Liver (tissue), 9 donors: Measurements from ENCODE around the gene PARD6G. TPM values are rescaled to one million over a fixed set of nuclear protein-coding genes. Genes with fewer than 3 reads are reported as not detected.

ENCODE experiments used
- DNase-seq: peaks from one replicate; pipeline ENCODE4 v3.0.0-alpha.2; 2017; ENCODE audit warnings: low spot score
- H3K27ac ChIP-seq, 2 donors: one replicate each; pipeline ENCODE4 v1.7.0; 2013; ENCODE audit warnings: inconsistent platforms in 2 of 2, low read length in 2 of 2, control low read depth in 1 of 2, low read depth in 1 of 2, mild to moderate bottlenecking in 1 of 2
- H3K27me3 ChIP-seq, 4 donors: one replicate each; pipeline versions ENCODE4 v1.6.1 to v1.7.0; 2013; ENCODE audit warnings: low read length in 3 of 4, inconsistent platforms in 1 of 4, mild to moderate bottlenecking in 1 of 4, moderate library complexity in 1 of 4; ENCODE audit not compliant: control insufficient read depth in 4 of 4, insufficient read depth in 4 of 4
- H3K36me3 ChIP-seq, 4 donors: one replicate each; pipeline versions ENCODE4 v1.6.1 to v1.7.0; 2013; ENCODE audit warnings: low read length in 3 of 4, mild to moderate bottlenecking in 3 of 4, low read depth in 1 of 4, moderate library complexity in 1 of 4; ENCODE audit not compliant: control insufficient read depth in 4 of 4, insufficient read depth in 3 of 4
- H3K4me1 ChIP-seq, 4 donors: one replicate each; pipeline versions ENCODE4 v1.6.1 to v1.7.0; 2013; ENCODE audit warnings: low read length in 3 of 4, mild to moderate bottlenecking in 3 of 4, moderate library complexity in 1 of 4; ENCODE audit not compliant: control insufficient read depth in 4 of 4, insufficient read depth in 4 of 4
- H3K4me3 ChIP-seq, 3 donors: one replicate each; pipeline versions ENCODE4 v1.6.1 to v1.7.0; 2013; ENCODE audit warnings: low read length in 3 of 3, control low read depth in 1 of 3, low read depth in 1 of 3, mild to moderate bottlenecking in 1 of 3
- H3K9ac ChIP-seq, 2 donors: one replicate each; pipeline ENCODE4 v1.7.0; 2013; ENCODE audit warnings: low read length in 2 of 2, mild to moderate bottlenecking in 2 of 2, moderate library complexity in 2 of 2, control low read depth in 1 of 2, low read depth in 1 of 2
- H3K9me3 ChIP-seq, 4 donors: one replicate each; pipeline versions ENCODE4 v1.6.1 to v1.7.0; 2013; ENCODE audit warnings: low read length in 3 of 4; ENCODE audit not compliant: control insufficient read depth in 4 of 4
- FOXA1 ChIP-seq: IDR thresholded peaks from 2 replicates; pipeline ENCODE4 v1.6.1; 2016; ENCODE audit warnings: antibody characterized with exemption
- FOXA2 ChIP-seq: IDR thresholded peaks from 2 replicates; pipeline ENCODE4 v1.6.1; 2016; ENCODE audit warnings: antibody characterized with exemption
- GABPA ChIP-seq, 2 donors: IDR thresholded peaks in 1 of 2; conservative IDR thresholded peaks in 1 of 2; 2 replicates each; pipeline ENCODE4 v1.6.1; 2016; ENCODE audit warnings: antibody characterized with exemption in 2 of 2, mild to moderate bottlenecking in 1 of 2, moderate library complexity in 1 of 2
- HNF4A ChIP-seq, 2 donors: conservative IDR thresholded peaks; 2 replicates each; pipeline ENCODE4 v1.6.1; 2016; ENCODE audit warnings: antibody characterized with exemption in 2 of 2, mild to moderate bottlenecking in 2 of 2
- HNF4G ChIP-seq: IDR thresholded peaks from 2 replicates; pipeline ENCODE4 v1.6.1; 2016; ENCODE audit warnings: antibody characterized with exemption
- RAD21 ChIP-seq, 2 donors: IDR thresholded peaks; 2 replicates each; pipeline ENCODE4 v1.6.1; 2016; ENCODE audit warnings: antibody characterized with exemption in 2 of 2, mild to moderate bottlenecking in 2 of 2
- RXRA ChIP-seq, 2 donors: IDR thresholded peaks; 2 replicates each; pipeline ENCODE4 v1.6.1; 2017 to 2018; ENCODE audit warnings: antibody characterized with exemption in 2 of 2, mild to moderate bottlenecking in 1 of 2
- SP1 ChIP-seq: IDR thresholded peaks from 2 replicates; pipeline ENCODE4 v1.6.1; 2018; ENCODE audit warnings: antibody characterized with exemption, mild to moderate bottlenecking
- TAF1 ChIP-seq: conservative IDR thresholded peaks from 2 replicates; pipeline ENCODE4 v1.6.1; 2016; ENCODE audit warnings: antibody characterized with exemption, mild to moderate bottlenecking
- YY1 ChIP-seq: IDR thresholded peaks from 2 replicates; pipeline ENCODE4 v1.6.1; 2016; ENCODE audit warnings: antibody characterized with exemption, mild to moderate bottlenecking
- WGBS: extraction: QIAGEN DNeasy Blood & Tissue Kit; methylation state at CpG from one replicate; pipeline ENCODE4 v1.1.7; 2013; 5-methylcytosine and 5-hydroxymethylcytosine counted together
- polyA plus RNA-seq, 2 donors: library from polyadenylated mRNA; stranded (reverse) in 1 of 2; unstranded in 1 of 2; fragments of 200-250 nt in 1 of 2; fragments of >200 nt in 1 of 2; fragmentation: Nextera tagmentation in 1 of 2; extraction: Ambion mirVana in 1 of 2; gene quantifications; one replicate each; pipeline versions ENCODE4 v1.2.1 to v1.2.3, GENCODE V29; 2013 to 2015
- total RNA-seq, 2 donors: library from RNA; depleted of rRNA; stranded (reverse); fragments of >200 nt; gene quantifications; one replicate each; pipeline ENCODE4 v1.2.3, GENCODE V29; 2014
- TF ChIP-seq, protein P1 (sequence below): IDR thresholded peaks from 2 replicates; pipeline ENCODE4 v1.6.1; 2016; ENCODE audit warnings: antibody characterized with exemption
- TF ChIP-seq, protein P2 (sequence below): IDR thresholded peaks from 2 replicates; pipeline ENCODE4 v1.6.1; 2016; ENCODE audit warnings: antibody characterized with exemption, mild to moderate bottlenecking
- TF ChIP-seq, protein P3 (sequence below): fragments of 150-350 bp; IDR thresholded peaks from 2 replicates; pipeline ENCODE4 v1.5.1; 2017; ENCODE audit warnings: improper control_type of control experiment, low read depth, low read length; ENCODE audit not compliant: missing input control
- TF ChIP-seq, protein P4 (sequence below): IDR thresholded peaks from 2 replicates; pipeline ENCODE4 v1.6.1; 2016; ENCODE audit warnings: antibody characterized with exemption
- TF ChIP-seq, protein P5 (sequence below): IDR thresholded peaks from 2 replicates; pipeline ENCODE4 v1.6.1; 2016; ENCODE audit warnings: antibody characterized with exemption
- donor health status: healthy.
- donor health status: healthy.
- donor health status: healthy.
- donor health status: healthy.
- donor health status: healthy.

PARD6G gene
- total and polyA plus RNA-seq, 4 donors: 0.96 to 2.4 (median 1.8) TPM

DNA sequence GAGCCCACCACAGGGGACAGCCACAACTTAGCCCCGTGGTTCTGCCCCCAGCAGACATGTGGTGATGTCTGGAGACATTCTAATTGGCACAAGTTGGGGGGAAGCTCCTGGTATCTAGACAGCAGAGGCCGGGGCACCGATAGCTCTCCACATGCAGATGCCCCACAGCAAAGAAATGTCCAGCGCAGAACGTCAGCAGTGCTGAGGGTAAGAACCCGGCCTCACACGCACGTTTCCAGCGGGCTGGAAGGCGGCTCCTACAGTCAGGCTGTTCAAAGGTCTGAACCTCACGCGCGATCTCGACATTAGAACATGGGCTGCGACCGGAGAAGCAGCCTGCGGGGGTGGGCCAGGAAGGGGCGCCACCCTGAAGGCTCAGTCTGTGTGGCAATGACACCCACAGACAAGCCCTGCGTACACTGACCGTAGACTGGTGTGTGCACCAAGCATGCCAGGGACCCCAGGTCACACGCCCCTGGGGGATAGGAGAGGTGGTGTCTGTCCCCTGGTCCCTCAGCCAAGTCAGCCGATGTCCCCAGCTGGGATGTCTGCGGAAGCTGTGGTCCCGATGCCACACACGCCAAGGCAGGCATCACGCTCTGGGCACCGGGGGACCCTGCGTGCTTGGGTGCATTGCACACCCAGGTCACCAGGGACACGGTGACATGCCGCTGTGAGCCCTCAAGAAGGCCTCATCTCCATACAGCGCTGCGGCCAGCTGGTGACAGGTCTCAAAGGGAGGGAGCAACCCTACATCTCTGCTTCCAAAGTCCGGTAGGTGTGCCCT, 66.3 kb downstream of the PARD6G start:
- DNase-seq: no peak
- Histone ChIP-seq H3K9ac (no peak overlapping the region), H3K36me3 (no peaks in the 10 kb centered on the region), H3K9me3 (no peaks in the 10 kb centered on the region), H3K4me1 (peaks cover 0 to 4% (median 0%) of the 10 kb centered on the region in 4 donors), H3K27me3 (no peaks in the 10 kb centered on the region), H3K27ac (no peak overlapping the region), H3K4me3 (no peak overlapping the region)
- TF ChIP-seq, protein P1, sequence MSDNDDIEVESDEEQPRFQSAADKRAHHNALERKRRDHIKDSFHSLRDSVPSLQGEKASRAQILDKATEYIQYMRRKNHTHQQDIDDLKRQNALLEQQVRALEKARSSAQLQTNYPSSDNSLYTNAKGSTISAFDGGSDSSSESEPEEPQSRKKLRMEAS: no peak
- TF ChIP-seq RXRA (IDR thresholded peaks at IDR 0.05) (no peak), TAF1 (no peak), GABPA (IDR thresholded peaks at IDR 0.05 in 1 of 2, conservative IDR thresholded peaks at IDR 0.05 in 1 of 2) (no peak), HNF4A (conservative IDR thresholded peaks at IDR 0.05) (no peak), SP1 (no peak), HNF4G (no peak), YY1 (no peak), FOXA1 (no peak), RAD21 (IDR thresholded peaks at IDR 0.05) (no peak)
- TF ChIP-seq, protein P2, sequence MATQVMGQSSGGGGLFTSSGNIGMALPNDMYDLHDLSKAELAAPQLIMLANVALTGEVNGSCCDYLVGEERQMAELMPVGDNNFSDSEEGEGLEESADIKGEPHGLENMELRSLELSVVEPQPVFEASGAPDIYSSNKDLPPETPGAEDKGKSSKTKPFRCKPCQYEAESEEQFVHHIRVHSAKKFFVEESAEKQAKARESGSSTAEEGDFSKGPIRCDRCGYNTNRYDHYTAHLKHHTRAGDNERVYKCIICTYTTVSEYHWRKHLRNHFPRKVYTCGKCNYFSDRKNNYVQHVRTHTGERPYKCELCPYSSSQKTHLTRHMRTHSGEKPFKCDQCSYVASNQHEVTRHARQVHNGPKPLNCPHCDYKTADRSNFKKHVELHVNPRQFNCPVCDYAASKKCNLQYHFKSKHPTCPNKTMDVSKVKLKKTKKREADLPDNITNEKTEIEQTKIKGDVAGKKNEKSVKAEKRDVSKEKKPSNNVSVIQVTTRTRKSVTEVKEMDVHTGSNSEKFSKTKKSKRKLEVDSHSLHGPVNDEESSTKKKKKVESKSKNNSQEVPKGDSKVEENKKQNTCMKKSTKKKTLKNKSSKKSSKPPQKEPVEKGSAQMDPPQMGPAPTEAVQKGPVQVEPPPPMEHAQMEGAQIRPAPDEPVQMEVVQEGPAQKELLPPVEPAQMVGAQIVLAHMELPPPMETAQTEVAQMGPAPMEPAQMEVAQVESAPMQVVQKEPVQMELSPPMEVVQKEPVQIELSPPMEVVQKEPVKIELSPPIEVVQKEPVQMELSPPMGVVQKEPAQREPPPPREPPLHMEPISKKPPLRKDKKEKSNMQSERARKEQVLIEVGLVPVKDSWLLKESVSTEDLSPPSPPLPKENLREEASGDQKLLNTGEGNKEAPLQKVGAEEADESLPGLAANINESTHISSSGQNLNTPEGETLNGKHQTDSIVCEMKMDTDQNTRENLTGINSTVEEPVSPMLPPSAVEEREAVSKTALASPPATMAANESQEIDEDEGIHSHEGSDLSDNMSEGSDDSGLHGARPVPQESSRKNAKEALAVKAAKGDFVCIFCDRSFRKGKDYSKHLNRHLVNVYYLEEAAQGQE: no peak
- TF ChIP-seq, protein P3, sequence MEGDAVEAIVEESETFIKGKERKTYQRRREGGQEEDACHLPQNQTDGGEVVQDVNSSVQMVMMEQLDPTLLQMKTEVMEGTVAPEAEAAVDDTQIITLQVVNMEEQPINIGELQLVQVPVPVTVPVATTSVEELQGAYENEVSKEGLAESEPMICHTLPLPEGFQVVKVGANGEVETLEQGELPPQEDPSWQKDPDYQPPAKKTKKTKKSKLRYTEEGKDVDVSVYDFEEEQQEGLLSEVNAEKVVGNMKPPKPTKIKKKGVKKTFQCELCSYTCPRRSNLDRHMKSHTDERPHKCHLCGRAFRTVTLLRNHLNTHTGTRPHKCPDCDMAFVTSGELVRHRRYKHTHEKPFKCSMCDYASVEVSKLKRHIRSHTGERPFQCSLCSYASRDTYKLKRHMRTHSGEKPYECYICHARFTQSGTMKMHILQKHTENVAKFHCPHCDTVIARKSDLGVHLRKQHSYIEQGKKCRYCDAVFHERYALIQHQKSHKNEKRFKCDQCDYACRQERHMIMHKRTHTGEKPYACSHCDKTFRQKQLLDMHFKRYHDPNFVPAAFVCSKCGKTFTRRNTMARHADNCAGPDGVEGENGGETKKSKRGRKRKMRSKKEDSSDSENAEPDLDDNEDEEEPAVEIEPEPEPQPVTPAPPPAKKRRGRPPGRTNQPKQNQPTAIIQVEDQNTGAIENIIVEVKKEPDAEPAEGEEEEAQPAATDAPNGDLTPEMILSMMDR: no peak
- TF ChIP-seq, protein P4, sequence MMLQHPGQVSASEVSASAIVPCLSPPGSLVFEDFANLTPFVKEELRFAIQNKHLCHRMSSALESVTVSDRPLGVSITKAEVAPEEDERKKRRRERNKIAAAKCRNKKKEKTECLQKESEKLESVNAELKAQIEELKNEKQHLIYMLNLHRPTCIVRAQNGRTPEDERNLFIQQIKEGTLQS: no peak
- WGBS: 95% methylated on average over 33 of the region's 33 CpGs

DNA sequence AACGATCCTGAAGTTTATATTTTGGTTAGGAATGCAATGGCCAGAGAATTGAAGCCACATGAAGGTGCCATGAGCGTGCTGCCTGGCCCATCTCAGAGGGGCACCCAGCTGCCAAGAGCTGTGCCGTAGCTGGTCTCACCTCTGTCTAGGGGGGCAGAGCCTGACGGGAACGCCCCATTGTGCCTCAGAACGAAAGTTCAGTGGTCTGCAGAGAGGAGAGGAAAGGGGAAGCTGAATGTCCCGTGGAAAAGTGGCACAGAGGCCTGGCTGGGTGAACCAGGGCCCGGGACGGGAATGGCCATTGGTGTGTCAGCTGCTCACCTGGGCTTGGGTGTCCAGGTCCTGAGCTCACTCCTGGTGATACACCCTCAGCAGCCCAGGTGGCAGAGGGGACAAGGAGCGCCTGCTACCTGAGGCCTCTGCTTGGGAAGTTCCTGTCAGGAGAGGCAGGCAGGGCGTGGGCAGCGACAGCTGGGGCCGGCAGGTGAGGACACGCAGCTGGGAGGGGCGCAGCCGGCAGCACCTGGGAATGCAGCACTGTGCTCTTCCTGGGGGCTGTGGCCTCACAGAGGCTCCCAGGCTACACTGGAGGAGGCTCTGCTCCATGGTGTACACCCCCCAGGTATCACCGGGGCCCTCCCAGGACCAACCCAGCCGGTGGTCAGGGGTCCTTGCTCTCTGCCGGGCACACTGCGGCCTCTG, 67.3 kb downstream of the PARD6G start:
- H3K4me1 ChIP-seq: peaks cover 0 to 4% (median 0%) of the 10 kb centered on the region in 4 donors
- no peaks in the 10 kb centered on the region for H3K27me3 ChIP-seq
- H3K9ac ChIP-seq: no peak overlapping the region
- no peak overlapping the region for H3K4me3 ChIP-seq
- WGBS: 88% methylated on average over 20 of the region's 20 CpGs
- DNase-seq: no peak
- H3K9me3 ChIP-seq: no peaks in the 10 kb centered on the region
- H3K27ac ChIP-seq: no peak overlapping the region
- no peaks in the 10 kb centered on the region for H3K36me3 ChIP-seq
- TF ChIP-seq RAD21 (IDR thresholded peaks at IDR 0.05) (no peak), FOXA2 (no peak), HNF4A (conservative IDR thresholded peaks at IDR 0.05) (no peak), YY1 (no peak), RXRA (IDR thresholded peaks at IDR 0.05) (no peak)
- TF ChIP-seq, protein P2: no peak
- TF ChIP-seq, protein P5, sequence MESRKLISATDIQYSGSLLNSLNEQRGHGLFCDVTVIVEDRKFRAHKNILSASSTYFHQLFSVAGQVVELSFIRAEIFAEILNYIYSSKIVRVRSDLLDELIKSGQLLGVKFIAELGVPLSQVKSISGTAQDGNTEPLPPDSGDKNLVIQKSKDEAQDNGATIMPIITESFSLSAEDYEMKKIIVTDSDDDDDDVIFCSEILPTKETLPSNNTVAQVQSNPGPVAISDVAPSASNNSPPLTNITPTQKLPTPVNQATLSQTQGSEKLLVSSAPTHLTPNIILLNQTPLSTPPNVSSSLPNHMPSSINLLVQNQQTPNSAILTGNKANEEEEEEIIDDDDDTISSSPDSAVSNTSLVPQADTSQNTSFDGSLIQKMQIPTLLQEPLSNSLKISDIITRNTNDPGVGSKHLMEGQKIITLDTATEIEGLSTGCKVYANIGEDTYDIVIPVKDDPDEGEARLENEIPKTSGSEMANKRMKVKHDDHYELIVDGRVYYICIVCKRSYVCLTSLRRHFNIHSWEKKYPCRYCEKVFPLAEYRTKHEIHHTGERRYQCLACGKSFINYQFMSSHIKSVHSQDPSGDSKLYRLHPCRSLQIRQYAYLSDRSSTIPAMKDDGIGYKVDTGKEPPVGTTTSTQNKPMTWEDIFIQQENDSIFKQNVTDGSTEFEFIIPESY: no peak
- TF ChIP-seq, protein P1: no peak
